K562 (cell line): ENCODE measurements around the gene CR2. TPM values are rescaled to one million over a fixed set of nuclear protein-coding genes. Genes with fewer than 3 reads are reported as not detected.

ENCODE experiments used
- ATAC-seq: fragments of 200-7000 bp; cut with Tn5 transposase; 3 replicates; pipeline ENCODE4 v1.9.1; 2020; ENCODE audit warnings: moderate library complexity
- BruUV-seq: library from RNA; stranded (reverse); fragments of 400-500 nt; replicated peaks from 2 replicates; lab custom pipeline; 2021; lab: Mats Ljungman, UMichigan
- CTCF ChIA-PET: fragments of 300-600 bp; formaldehyde crosslinking; extraction: SDS; loops from one replicate; lab custom pipeline; 2021; ENCODE audit warnings: low intra/inter-chr PET ratio; lab: Yijun Ruan, JAX
- POLR2A ChIA-PET: fragments of 300-600, 350-650 bp; sonication (Branson Sonifier 250); formaldehyde crosslinking; extraction: SDS; loops from one replicate; lab custom pipeline; 2021; ENCODE audit warnings: antibody characterized with exemption, inconsistent platforms; lab: Yijun Ruan, JAX
- DNase-seq, 4 experiments: peaks; one replicate each; pipeline versions ENCODE4 v3.0.0 to v3.0.0-alpha.2; 2011 to 2018; ENCODE audit warnings: low spot score in 3 of 4, mixed read lengths in 3 of 4; ENCODE audit errors: extremely low read depth in 1 of 4
- FAIRE-seq: peaks from 2 replicates; lab custom pipeline; 2011; peaks lifted over from hg19 to GRCh38; lab: Jason Lieb, UNC
- H2AFZ ChIP-seq: 2 replicates; pipeline ENCODE4 v1.6.0; 2011; ENCODE audit warnings: low read depth, low read length, control low read depth, inconsistent platforms
- H3K27ac ChIP-seq: fragments of 200-600 bp; 3 replicates; pipeline ENCODE4 v1.8.0; 2011; ENCODE audit warnings: low read depth, mild to moderate bottlenecking, control low read depth, inconsistent platforms, low read length, moderate library complexity, mixed read lengths; ENCODE audit errors: extremely low read depth
- H3K27me3 ChIP-seq, 2 experiments: fragments of 300-600 bp in 1 of 2; 2 replicates in 1 of 2; 3 replicates in 1 of 2; pipeline versions ENCODE4 v1.6.0 to v1.8.0; 2011; ENCODE audit warnings: inconsistent platforms in 2 of 2, low read length in 2 of 2, mild to moderate bottlenecking in 1 of 2, mixed read lengths in 1 of 2, moderate library complexity in 1 of 2; ENCODE audit not compliant: control insufficient read depth in 2 of 2, insufficient read depth in 2 of 2
- H3K36me3 ChIP-seq: fragments of 300-600 bp; 3 replicates; pipeline ENCODE4 v1.8.0; 2011; ENCODE audit warnings: mild to moderate bottlenecking, low read length, inconsistent platforms; ENCODE audit not compliant: control insufficient read depth, insufficient read depth
- H3K4me1 ChIP-seq, 2 experiments: fragments of 200-600 bp in 1 of 2; replicated peaks in 1 of 2; 2 replicates in 1 of 2; 3 replicates in 1 of 2; pipeline versions ENCODE4 v1.5.1 to v1.8.0; 2011; ENCODE audit warnings: inconsistent platforms in 2 of 2, low read length in 2 of 2, mild to moderate bottlenecking in 1 of 2, mixed read lengths in 1 of 2, moderate library complexity in 1 of 2; ENCODE audit not compliant: control insufficient read depth in 2 of 2, insufficient read depth in 2 of 2
- H3K4me2 ChIP-seq: 2 replicates; pipeline ENCODE4 v1.6.1; 2011; ENCODE audit warnings: low read length, control low read depth, inconsistent platforms, mixed read lengths; ENCODE audit not compliant: insufficient read depth
- H3K4me3 ChIP-seq: fragments of 200-600 bp; sonication (generic), shearing (Covaris generic); 2 replicates; pipeline ENCODE4 v1.5.1; 2016; ENCODE audit warnings: control low read depth, inconsistent platforms
- H3K79me2 ChIP-seq: fragments of 200-600 bp; 3 replicates; pipeline ENCODE4 v1.8.0; 2011; ENCODE audit warnings: low read length, inconsistent platforms; ENCODE audit not compliant: control insufficient read depth, insufficient read depth
- H3K9ac ChIP-seq, 2 experiments: 2 replicates each; pipeline versions ENCODE4 v1.6.0 to v1.6.1; 2011; ENCODE audit warnings: low read depth in 2 of 2, low read length in 2 of 2, control low read depth in 1 of 2, inconsistent platforms in 1 of 2, mild to moderate bottlenecking in 1 of 2, mixed read lengths in 1 of 2; ENCODE audit not compliant: insufficient read depth in 1 of 2
- H3K9me1 ChIP-seq: one replicate; pipeline ENCODE4 v1.6.0; 2011; ENCODE audit warnings: inconsistent platforms, mild to moderate bottlenecking, low read length, moderate library complexity; ENCODE audit not compliant: control insufficient read depth, insufficient read depth
- H3K9me3 ChIP-seq: replicated peaks from 2 replicates; pipeline ENCODE4 v1.5.1; 2011; ENCODE audit warnings: low read depth, low read length, inconsistent platforms; ENCODE audit not compliant: control insufficient read depth, insufficient read depth
- H4K20me1 ChIP-seq: replicated peaks from 2 replicates; pipeline ENCODE4 v1.6.1; 2011; ENCODE audit warnings: low read length, inconsistent platforms, mixed read lengths; ENCODE audit not compliant: control insufficient read depth, insufficient read depth
- E2F5 ChIP-seq: sonication (generic); formaldehyde crosslinking; IDR thresholded peaks from 2 replicates; pipeline ENCODE4 v1.8.0; 2022; ENCODE audit warnings: mild to moderate bottlenecking, missing genetic modification reagents
- JUN ChIP-seq, 2 experiments: sonication (generic) in 1 of 2; formaldehyde crosslinking in 1 of 2; IDR thresholded peaks; 2 replicates each; pipeline versions ENCODE4 v1.6.1 to v1.8.0; 2012 to 2022; ENCODE audit warnings: borderline replicate concordance in 2 of 2, mild to moderate bottlenecking in 2 of 2, improper control_type of control experiment in 1 of 2, low read depth in 1 of 2, low read length in 1 of 2, missing genetic modification reagents in 1 of 2
- MTA3 ChIP-seq: fragments of 450-650 bp; formaldehyde crosslinking; IDR thresholded peaks from 2 replicates; pipeline ENCODE4 v1.6.1; 2017; ENCODE audit warnings: mild to moderate bottlenecking, borderline replicate concordance
- RAD21 ChIP-seq, 2 experiments: fragments of 250-450 bp in 1 of 2; fragments of 450-650 bp in 1 of 2; sonication (Bioruptor Pico) in 1 of 2; formaldehyde crosslinking in 1 of 2; IDR thresholded peaks in 1 of 2; conservative IDR thresholded peaks in 1 of 2; 2 replicates each; pipeline versions ENCODE4 v1.4.0 to v1.8.0; 2020 to 2022; ENCODE audit warnings: mild to moderate bottlenecking in 2 of 2, moderate library complexity in 1 of 2
- ZNF354B ChIP-seq: fragments of 250-450 bp; sonication (Bioruptor Pico); IDR thresholded peaks from 2 replicates; pipeline ENCODE4 v1.4.0; 2020
- ZZZ3 ChIP-seq: fragments of 450-650 bp; IDR thresholded peaks from 2 replicates; pipeline ENCODE4 v1.6.1; 2016; ENCODE audit warnings: antibody characterized with exemption, mild to moderate bottlenecking, moderate library complexity
- WGBS: fragments of 100-300 bp; shearing (Covaris generic); methylation state at CpG from one replicate; pipeline ENCODE4 v1.1.6; 2016; ENCODE audit warnings: low coverage, mixed read lengths; ENCODE audit not compliant: insufficient coverage; ENCODE audit errors: missing lambda C conversion rate; 5-methylcytosine and 5-hydroxymethylcytosine counted together
- in situ Hi-C: fragments of 300-500 bp; cut with MboI; formaldehyde crosslinking; loops from 4 replicates; pipeline ENCODE4 v1.15.0; 2018; ENCODE audit warnings: inconsistent platforms, mixed read lengths
- intact Hi-C: fragments of 100-400 bp; cut with micrococcal nuclease; formaldehyde crosslinking; loops from 2 replicates; pipeline ENCODE4 v1.14.2; 2022
- polyA plus RNA-seq, 8 experiments: library from polyadenylated mRNA; depleted of rRNA in 4 of 8; stranded (reverse) in 5 of 8; unstranded in 3 of 8; fragments of >200 nt; fragmentation: Nextera tagmentation in 2 of 8; fragmentation: Illumina TruSeq in 1 of 8; extraction: Ambion mirVana in 2 of 8; extraction: Trizol in 1 of 8; gene quantifications; 2 replicates each; pipeline versions ENCODE4 v1.2.1 to v1.2.3, GENCODE V29; 2011 to 2014; ENCODE audit warnings: inconsistent platforms in 1 of 8, missing spikeins in 1 of 8
- total RNA-seq, 7 experiments: library from RNA; depleted of rRNA in 6 of 7; stranded (reverse); fragments of >200 nt in 6 of 7; fragmentation: Illumina TruSeq in 2 of 7; extraction: Trizol in 2 of 7; gene quantifications; 2 replicates each; pipeline versions ENCODE4 v1.2.1 to v1.2.3, GENCODE V29; 2011 to 2021; ENCODE audit warnings: low replicate concordance in 1 of 7

CR2 gene
- total and polyA plus RNA-seq, 9 of the 15 experiments (the other 6 are each of a cell fraction or from before 2014, with no cell fraction given): 0.07 to 0.67 (median 0.37) TPM

GRCh38 chr1:207428783-207429182 lies 25.3 kb upstream of the CR2 start:
- POLR2A ChIA-PET: no interaction called here
- Histone ChIP-seq H3K9me3 (peaks cover 10% of the 10 kb centered on the region), H3K27me3 (no peaks in the 10 kb centered on the region), H2AFZ (no peak overlapping the region), H3K4me1 (peaks cover 4 to 8% of the 10 kb centered on the region in 2 experiments; a peak in 2 of 5 replicates), H3K79me2 (no peaks in the 10 kb centered on the region), H3K27ac (no peak overlapping the region), H3K4me3 (no peak overlapping the region), H3K36me3 (no peaks in the 10 kb centered on the region), H4K20me1 (no peaks in the 10 kb centered on the region), H3K4me2 (no peak overlapping the region), H3K9ac (no peak overlapping the region), H3K9me1 (no peaks in the 10 kb centered on the region)
- CTCF ChIA-PET: no interaction called here
- WGBS: 41% methylated on average over 2 of the region's 2 CpGs
- no peak for ATAC-seq
- BruUV-seq: no TSS peak
- no peak for DNase-seq
- in situ Hi-C loops (no loop called here), intact Hi-C loops (no loop called here)
- FAIRE-seq: no peak
- TF ChIP-seq MTA3: no peak
- no peak for TF ChIP-seq JUN (IDR thresholded peaks at IDR 0.05; ENCODE audit: borderline replicate concordance, low read depth, low read length)
- TF ChIP-seq JUN (CRISPR knock-in tag; IDR thresholded peaks at IDR 0.05; ENCODE audit: borderline replicate concordance): no peak
- no peak for TF ChIP-seq RAD21 (CRISPR knock-in tag; conservative IDR thresholded peaks at IDR 0.05 in 1 of 2, IDR thresholded peaks at IDR 0.05 in 1 of 2)
- TF ChIP-seq E2F5 (CRISPR knock-in tag): no peak
- no peak for TF ChIP-seq ZNF354B (CRISPR knock-in tag)
- no peak for TF ChIP-seq ZZZ3
